Sciatic nerve (tissue), 2 donors: ENCODE results near the gene HDAC6. TPM values are rescaled to one million over a fixed set of nuclear protein-coding genes. Genes with fewer than 3 reads are reported as not detected.
"Not testable (repeated sequence)": the region's sequence is repeated elsewhere in the genome, so short reads cannot be mapped to it uniquely, and the experiment has no call there.

Experiments used
- ATAC-seq: fragments of 200-7000 bp; cut with Tn5 transposase; one replicate; pipeline ENCODE4 v1.9.1; 2020; ENCODE audit warnings: mild to moderate bottlenecking, moderate library complexity
- DNase-seq: peaks from one replicate; pipeline ENCODE4 v3.0.0-alpha.2; 2020; ENCODE audit warnings: low spot score
- intact Hi-C: fragments of 100-400 bp; cut with DNase I; formaldehyde crosslinking; loops from one replicate; pipeline ENCODE4 v1.14.2; 2022
- total RNA-seq: library from RNA; stranded (reverse); fragmentation: NEBNext Ultra II Directional; extraction: Animal tissue kit (Norgen Biotek cat#: 25700); gene quantifications from one replicate; pipeline ENCODE4 v1.2.1, GENCODE V29; 2021
- donor health status: DM: no; HTN: no; CAD: no.
- donor health status: DM: no; HTN: no; CAD: no.

The HDAC6 gene
- total RNA-seq, 1 donor from 2014 or later: 106 TPM

DNA sequence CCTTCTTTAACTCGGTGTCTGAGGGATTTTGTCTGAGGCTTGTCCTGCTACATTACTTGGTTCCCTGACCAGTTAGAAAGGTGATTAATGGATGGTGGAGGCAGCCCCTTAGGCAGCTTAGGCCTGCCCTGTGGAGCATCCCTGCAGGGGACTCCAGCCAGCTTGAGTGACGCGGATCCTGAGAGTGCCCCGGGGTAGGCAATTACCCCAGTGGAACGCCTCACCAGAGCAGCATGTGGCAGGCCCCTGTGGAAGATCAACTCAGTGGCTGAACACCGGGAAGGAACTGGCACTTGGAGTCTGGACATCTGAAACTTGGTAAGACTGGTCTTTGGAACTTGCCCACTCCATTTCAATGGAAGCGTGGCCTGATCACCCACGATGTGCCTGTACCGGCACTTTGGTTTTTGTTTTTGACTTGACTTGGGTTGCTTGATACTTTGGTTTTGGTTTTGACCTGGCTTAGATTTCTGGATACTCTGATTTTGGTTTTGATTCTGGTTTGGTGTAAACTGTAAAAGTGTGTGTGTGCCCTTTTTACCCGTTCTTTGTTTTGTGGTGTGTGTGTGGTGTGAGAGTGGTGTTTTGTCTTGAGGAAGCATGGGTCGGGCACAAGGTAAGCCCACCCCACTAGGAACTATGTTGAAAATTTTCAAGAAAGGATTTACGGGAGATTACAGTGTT, 52.4 kb downstream of the HDAC6 start:
- ATAC-seq, intact Hi-C loops, DNase-seq: not testable (repeated sequence)

DNA sequence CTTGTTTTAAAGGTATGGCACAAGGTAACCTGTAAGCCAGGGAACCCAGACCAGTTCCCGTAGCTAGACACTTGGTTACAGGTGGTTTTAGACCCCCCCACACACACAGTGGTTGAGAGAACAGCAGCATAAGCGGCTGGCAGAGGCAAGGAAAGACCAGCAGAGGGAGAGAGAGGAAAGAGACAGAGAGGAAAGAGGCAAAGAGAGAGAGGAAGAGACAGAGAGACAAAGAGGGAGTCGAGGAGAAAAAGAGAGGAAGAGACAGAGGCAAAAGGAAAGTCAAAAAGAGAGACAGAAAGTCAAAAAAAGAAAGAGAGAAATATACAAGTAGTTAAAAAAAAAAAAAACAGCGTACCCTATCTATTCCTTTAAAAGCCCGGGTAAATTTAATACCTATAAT, 53.0 kb downstream of the HDAC6 start:
- DNase-seq: no peak
- no peak for ATAC-seq
- intact Hi-C loops: no loop called here

DNA sequence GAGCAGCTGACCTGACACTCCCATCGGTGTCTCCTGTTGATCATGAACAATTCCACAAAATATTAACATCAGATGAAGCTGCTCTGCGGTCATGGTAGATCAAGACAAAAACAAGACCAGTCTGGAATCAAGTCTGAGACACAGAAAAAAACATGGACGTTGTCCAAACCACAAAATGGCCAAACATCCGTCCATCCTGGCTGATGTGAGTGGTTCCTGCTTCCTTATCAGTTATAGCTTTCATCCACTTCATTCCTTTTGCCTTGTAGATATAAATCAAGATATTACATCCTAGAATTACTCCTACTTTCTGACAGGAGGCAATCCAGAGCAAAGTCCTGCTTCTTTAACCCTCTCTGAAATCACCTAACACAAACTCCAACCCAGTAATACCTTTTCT, 62.3 kb downstream of the HDAC6 start:
- ATAC-seq: peak; percentile 59
- intact Hi-C loops: no loop called here

DNA sequence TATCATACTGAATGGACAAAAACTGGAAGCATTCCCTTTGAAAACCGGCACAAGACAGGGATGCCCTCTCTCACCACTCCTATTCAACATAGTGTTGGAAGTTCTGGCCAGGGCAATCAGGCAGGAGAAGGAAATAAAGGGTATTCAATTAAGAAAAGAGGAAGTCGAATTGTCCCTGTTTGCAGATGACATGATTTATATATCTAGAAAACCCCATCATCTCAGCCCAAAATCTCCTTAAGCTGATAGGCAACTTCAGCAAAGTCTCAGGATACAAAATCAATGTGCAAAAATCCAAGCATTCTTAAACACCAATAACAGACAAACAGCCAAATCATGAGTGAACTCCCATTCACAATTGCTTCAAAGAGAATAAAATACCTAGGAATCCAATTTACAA, 70.2 kb downstream of the HDAC6 start:
- ATAC-seq, intact Hi-C loops, DNase-seq: not testable (repeated sequence)

More for the DNA sequence above, 62.3 kb downstream of the HDAC6 start:
- DNase-seq: no peak

Other genes starting within 250 kb of the HDAC6 start
- 150 TPM for gene RBM3, start 227.6 kb upstream of the HDAC6 start, total RNA-seq
- 124 TPM for gene WDR13, start 204.6 kb upstream of the HDAC6 start, total RNA-seq
- gene WAS, start 118.3 kb upstream of the HDAC6 start, total RNA-seq: 14.4 TPM
- gene SUV39H1, start 105.3 kb upstream of the HDAC6 start, total RNA-seq: 5.3 TPM
- not detected for gene GLOD5, start 40.3 kb upstream of the HDAC6 start, total RNA-seq
- 0.76 TPM for gene GATA1, start 15.5 kb upstream of the HDAC6 start, total RNA-seq
- 0.36 TPM for gene ERAS, start 24.4 kb downstream of the HDAC6 start, total RNA-seq
- 0.67 TPM for gene PCSK1N, start 33.5 kb downstream of the HDAC6 start, total RNA-seq
- 28.0 TPM for gene TIMM17B, start 95.7 kb downstream of the HDAC6 start, total RNA-seq
- gene PQBP1, start 95.9 kb downstream of the HDAC6 start, total RNA-seq: 51.2 TPM
- 19.2 TPM for gene SLC35A2, start 109.6 kb downstream of the HDAC6 start, total RNA-seq
- gene PIM2, start 117.0 kb downstream of the HDAC6 start, total RNA-seq: 10.8 TPM
- gene OTUD5, start 155.5 kb downstream of the HDAC6 start, total RNA-seq: 50.5 TPM
- gene KCND1, start 169.8 kb downstream of the HDAC6 start, total RNA-seq: 2.5 TPM
- 53.5 TPM for gene GRIPAP1, start 200.2 kb downstream of the HDAC6 start, total RNA-seq
- gene TFE3, start 241.3 kb downstream of the HDAC6 start, total RNA-seq: 69.0 TPM